GM18909 (cell line): ENCODE results near the gene DIP2C.
"Not testable (repeated sequence)": the region's sequence is repeated elsewhere in the genome, so short reads cannot be mapped to it uniquely, and the experiment has no call there.

Source experiments
- ATAC-seq: cut with Tn5 transposase; IDR thresholded peaks from one replicate; pipeline ENCODE4 v1.9.1; 2021; ENCODE audit warnings: mild to moderate bottlenecking; ENCODE audit not compliant: unreplicated experiment, poor library complexity

The DIP2C gene

GRCh38 chr10:527416-527815 is 162.1 kb downstream of the DIP2C start:
- no peak for ATAC-seq

GRCh38 chr10:526651-527312 is 162.7 kb downstream of the DIP2C start:
- no peak for ATAC-seq

- ATAC-seq = no peak
Observed at GRCh38 chr10:525565-526315, 163.7 kb downstream of the DIP2C start.

- ATAC-seq = no peak
Observed at GRCh38 chr10:523925-524324, 165.5 kb downstream of the DIP2C start.

GRCh38 chr10:522350-522749 is 167.1 kb downstream of the DIP2C start:
- ATAC-seq = no peak

- ATAC-seq = no peak
Observed at GRCh38 chr10:521261-522250, 167.9 kb downstream of the DIP2C start.

- no peak for ATAC-seq
Observed at GRCh38 chr10:520402-520787, 169.1 kb downstream of the DIP2C start.

- ATAC-seq = no peak
Observed at GRCh38 chr10:519716-520401, 169.6 kb downstream of the DIP2C start.

GRCh38 chr10:519055-519715 is 170.3 kb downstream of the DIP2C start:
- ATAC-seq = no peak

GRCh38 chr10:517872-518475 is 171.5 kb downstream of the DIP2C start:
- no peak for ATAC-seq

- no peak for ATAC-seq
Observed at GRCh38 chr10:517241-517830, 172.1 kb downstream of the DIP2C start.

GRCh38 chr10:516764-517163 is 172.7 kb downstream of the DIP2C start:
- no peak for ATAC-seq

- no peak for ATAC-seq
Observed at GRCh38 chr10:515674-516073, 173.8 kb downstream of the DIP2C start.

- no peak for ATAC-seq
Observed at GRCh38 chr10:514137-514671, 175.3 kb downstream of the DIP2C start.

GRCh38 chr10:513393-513792 is 176.1 kb downstream of the DIP2C start:
- peak; percentile 53 for ATAC-seq

- not testable (repeated sequence) for ATAC-seq
Observed at GRCh38 chr10:512661-513060, 176.8 kb downstream of the DIP2C start.

- no peak for ATAC-seq
Observed at GRCh38 chr10:511849-512191, 177.6 kb downstream of the DIP2C start.

GRCh38 chr10:511101-511848 is 178.2 kb downstream of the DIP2C start:
- ATAC-seq = peak; percentile 68
